Stimulated activated CD4-positive, alpha-beta T cell treated with anti-CD3 and anti-CD28 coated beads, Interleukin-1b, Interleukin-23, amount 100 ng/mL, for 24 hours (primary cell): Measurements from ENCODE around the gene CHRD.

Source experiments
- DNase-seq, 4 experiments: peaks; one replicate each; pipeline ENCODE4 v3.0.0-alpha.2; 2020; ENCODE audit warnings: low read depth in 4 of 4, low spot score in 1 of 4

The CHRD gene

DNA sequence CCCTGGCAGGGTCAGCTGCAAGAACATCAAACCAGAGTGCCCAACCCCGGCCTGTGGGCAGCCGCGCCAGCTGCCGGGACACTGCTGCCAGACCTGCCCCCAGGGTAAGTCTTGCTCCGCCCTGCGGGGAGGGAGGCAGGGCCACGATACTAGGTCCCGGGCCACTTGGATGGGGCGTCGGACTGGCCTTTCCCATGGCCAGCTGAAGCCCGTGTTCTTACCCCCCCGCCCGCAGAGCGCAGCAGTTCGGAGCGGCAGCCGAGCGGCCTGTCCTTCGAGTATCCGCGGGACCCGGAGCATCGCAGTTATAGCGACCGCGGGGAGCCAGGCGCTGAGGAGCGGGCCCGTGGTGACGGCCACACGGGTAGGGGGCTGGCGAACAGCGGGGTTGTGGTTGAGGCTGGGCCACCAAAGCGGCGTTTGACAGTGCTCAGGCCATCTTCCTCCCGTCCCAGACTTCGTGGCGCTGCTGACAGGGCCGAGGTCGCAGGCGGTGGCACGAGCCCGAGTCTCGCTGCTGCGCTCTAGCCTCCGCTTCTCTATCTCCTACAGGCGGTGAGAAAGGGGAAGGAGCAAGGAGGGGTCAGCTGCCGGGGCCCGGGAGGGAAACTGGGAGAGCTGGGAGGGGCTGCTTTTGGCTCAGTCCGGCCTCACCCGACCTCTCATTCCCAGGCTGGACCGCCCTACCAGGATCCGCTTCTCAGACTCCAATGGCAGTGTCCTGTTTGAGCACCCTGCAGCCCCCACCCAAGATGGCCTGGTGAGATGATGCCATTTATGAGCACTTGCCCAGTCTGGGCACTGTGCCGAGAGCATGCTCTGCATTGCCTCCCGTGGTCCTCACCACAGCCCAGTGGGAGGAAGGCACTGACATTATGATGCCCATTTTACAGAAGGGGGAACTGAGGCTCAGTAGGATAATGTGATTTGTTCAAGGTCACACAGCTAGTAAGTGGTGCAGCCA, 1.7 kb downstream of the CHRD start:
- no peak for DNase-seq

DNA sequence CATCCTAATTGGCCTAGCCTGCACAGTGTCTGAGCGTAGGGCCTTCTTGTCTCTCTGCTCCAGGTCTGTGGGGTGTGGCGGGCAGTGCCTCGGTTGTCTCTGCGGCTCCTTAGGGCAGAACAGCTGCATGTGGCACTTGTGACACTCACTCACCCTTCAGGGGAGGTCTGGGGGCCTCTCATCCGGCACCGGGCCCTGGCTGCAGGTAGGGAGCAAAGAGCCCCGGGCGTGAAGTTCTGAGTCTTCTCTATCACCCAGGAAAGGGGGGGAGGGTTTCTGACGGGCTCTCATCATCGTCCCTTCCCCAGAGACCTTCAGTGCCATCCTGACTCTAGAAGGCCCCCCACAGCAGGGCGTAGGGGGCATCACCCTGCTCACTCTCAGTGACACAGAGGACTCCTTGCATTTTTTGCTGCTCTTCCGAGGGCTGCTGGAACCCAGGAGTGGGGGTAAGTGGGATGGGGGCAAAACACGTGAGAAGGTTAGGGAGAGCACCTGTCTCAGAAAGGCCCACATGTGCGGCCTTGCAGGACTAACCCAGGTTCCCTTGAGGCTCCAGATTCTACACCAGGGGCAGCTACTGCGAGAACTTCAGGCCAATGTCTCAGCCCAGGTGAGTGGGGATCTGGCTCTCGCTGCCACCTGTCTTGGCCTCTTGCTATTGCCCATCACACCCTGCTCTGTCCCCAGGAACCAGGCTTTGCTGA, 2.6 kb downstream of the CHRD start:
- DNase-seq: no peak

DNA sequence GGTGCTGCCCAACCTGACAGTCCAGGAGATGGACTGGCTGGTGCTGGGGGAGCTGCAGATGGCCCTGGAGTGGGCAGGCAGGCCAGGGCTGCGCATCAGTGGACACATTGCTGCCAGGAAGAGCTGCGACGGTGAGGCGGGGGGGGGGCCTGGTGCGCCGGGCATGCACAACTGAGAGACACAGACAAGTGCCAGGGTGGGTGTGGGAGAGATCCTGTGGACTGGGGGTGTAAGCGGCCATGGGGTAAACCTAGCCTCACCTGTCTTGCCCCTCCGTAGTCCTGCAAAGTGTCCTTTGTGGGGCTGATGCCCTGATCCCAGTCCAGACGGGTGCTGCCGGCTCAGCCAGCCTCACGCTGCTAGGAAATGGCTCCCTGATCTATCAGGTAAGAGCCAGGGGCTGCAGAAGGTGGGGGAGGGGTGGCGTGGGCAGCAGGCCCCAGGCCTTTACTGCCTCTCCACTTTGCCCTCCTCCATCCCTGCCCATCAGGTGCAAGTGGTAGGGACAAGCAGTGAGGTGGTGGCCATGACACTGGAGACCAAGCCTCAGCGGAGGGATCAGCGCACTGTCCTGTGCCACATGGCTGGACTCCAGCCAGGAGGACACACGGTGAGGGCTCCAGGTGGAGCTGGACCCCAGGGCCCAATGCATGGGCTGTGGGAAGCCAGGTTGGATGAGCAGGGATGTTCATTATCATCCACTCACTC, 3.3 kb downstream of the CHRD start:
- no peak for DNase-seq

DNA sequence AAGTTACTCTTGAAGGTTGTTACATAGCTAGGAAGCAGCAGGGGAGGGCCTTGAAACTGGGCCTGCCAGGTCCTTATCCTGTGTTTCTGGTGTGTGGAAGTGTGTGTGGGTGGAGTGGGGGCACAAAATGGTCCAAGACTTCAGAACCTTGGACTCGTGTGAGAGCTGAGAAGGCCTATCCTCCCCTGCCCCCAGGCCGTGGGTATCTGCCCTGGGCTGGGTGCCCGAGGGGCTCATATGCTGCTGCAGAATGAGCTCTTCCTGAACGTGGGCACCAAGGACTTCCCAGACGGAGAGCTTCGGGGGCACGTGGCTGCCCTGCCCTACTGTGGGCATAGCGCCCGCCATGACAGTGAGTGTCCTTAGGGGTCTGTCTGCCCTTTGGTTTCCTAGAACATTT, 4.5 kb downstream of the CHRD start:
- DNase-seq: no peak

DNA sequence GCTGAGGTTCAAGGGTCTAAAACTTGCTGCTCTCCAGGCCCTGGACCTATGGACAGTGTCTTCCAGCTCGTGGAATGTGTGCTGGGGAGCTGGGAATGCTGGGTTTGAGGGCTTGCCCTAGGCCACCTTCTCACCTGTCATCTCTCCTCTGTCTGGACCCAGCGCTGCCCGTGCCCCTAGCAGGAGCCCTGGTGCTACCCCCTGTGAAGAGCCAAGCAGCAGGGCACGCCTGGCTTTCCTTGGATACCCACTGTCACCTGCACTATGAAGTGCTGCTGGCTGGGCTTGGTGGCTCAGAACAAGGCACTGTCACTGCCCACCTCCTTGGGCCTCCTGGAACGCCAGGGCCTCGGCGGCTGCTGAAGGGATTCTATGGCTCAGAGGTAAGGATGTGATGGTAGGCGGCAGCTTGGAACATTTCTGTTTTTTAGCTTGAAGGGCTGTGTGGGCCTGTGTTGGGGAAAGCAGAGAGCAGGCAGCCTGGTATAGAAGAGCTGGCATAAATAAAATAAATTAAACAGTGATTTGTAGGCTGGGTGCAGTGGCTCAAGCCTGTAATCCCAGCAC, 5.1 kb downstream of the CHRD start:
- no peak for DNase-seq

DNA sequence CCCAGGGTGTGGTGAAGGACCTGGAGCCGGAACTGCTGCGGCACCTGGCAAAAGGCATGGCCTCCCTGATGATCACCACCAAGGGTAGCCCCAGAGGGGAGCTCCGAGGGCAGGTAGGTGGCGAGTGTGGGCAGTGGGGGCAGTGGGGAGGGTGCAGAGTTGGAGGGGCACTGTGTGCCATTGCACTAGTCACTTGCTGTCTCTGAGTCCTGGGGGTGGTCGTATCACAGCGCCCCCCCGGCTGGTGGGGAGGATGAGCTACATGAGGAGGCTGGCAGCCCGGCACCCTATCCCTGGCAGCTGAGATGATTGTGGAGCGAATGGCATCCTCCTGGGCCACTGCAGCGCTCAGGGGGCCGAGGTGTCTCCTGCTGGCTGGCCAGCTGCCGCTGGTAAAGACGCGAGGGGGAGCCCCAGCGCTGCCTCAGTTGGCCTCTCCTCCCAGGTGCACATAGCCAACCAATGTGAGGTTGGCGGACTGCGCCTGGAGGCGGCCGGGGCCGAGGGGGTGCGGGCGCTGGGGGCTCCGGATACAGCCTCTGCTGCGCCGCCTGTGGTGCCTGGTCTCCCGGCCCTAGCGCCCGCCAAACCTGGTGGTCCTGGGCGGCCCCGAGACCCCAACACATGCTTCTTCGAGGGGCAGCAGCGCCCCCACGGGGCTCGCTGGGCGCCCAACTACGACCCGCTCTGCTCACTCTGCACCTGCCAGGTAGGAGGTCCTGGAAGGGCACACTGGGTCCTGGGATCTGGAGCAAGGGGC, 6.4 kb downstream of the CHRD start:
- no peak for DNase-seq

DNA sequence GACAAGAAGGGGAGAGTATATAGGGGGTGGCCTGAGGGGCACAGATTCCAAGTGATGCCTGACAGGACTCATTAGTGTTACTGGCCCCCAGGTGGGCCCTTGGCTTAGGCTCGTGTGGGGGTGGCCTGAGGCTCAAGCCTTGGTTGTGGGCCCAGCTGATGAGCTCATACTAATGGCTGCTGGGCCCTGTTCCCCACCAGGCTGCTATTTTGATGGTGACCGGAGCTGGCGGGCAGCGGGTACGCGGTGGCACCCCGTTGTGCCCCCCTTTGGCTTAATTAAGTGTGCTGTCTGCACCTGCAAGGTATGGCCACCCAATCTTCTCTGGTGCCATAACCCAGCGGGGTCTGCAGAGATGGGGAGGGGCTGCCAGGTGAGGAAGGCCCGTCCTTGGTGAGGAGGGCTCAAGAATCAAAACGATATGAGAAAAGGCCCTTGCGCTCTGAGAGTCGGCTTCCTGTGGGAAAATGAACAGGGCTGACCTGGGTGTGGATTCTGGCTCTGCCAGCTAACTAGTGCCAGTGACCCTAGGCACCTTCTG, 7.4 kb downstream of the CHRD start:
- no peak for DNase-seq

DNA sequence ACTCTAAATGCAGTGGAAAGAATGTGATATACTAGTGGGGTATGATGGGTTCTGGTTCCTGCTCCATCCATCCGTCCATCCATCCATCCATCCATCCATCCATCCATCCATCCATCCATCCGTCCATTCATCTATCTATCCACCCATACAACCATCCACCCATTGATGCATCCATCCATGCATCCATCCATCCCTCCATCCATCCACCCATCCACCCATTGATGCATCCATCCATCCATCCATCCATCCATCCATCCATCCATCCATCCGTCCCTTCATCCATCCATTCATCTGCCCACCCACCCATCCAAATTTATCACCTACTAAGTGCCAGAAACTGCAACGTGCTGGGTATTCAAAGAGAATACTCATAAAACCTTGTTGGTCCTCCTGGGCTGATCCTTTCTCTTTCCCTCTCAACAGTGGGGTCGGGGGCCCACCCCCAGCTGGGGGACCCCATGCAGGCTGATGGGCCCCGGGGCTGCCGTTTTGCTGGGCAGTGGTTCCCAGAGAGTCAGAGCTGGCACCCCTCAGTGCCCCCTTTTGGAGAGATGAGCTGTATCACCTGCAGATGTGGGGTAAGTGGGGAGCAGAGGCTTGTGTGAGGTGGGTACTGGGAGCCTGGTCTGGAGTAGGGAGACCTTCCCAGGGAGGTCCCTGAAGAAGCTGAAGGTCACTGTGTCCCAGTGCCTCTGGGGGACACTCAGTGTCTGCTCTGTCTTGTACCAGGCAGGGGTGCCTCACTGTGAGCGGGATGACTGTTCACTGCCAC, 8.5 kb downstream of the CHRD start:
- DNase-seq: no peak

DNA sequence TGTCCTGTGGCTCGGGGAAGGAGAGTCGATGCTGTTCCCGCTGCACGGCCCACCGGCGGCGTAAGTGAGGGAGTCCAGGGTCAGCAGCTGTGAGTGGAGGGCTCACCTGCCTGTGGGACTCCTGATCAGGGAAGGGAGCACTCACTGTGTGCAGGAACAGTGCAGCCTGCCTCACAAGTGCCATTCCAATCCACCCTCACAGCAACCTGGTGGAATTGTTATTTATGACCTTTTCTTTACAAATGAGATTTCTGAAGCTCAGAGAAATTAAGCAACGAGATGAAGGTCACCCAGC, 9.0 kb downstream of the CHRD start:
- DNase-seq: no peak

DNA sequence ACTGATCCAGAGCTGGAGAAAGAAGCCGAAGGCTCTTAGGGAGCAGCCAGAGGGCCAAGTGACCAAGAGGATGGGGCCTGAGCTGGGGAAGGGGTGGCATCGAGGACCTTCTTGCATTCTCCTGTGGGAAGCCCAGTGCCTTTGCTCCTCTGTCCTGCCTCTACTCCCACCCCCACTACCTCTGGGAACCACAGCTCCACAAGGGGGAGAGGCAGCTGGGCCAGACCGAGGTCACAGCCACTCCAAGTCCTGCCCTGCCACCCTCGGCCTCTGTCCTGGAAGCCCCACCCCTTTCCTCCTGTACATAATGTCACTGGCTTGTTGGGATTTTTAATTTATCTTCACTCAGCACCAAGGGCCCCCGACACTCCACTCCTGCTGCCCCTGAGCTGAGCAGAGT, 9.5 kb downstream of the CHRD start:
- DNase-seq: no peak

DNA sequence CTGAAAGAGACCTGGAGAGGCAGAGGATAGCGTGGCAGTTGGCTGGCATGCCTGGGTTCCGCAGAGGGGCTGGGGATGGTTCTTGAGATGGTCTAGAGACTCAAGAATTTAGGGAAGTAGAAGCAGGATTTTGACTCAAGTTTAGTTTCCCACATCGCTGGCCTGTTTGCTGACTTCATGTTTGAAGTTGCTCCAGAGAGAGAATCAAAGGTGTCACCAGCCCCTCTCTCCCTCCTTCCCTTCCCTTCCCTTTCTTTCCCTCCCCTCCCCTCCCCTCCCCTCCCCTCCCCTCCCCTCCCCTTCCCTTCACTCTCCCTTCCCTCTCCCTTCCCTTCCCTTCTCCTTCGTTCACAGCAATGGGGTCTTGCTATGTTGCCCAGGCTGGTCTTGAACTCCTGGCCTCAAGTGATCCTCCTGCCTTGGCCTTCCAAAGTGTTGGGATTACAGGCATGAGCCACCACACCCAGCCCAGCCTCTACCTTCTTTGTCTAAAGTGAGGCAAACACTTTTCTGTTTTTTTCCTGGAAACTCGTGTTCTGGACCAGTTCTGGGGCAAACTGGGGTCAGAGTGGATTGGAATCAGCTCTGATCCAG, 10.2 kb downstream of the CHRD start:
- no peak for DNase-seq

DNA sequence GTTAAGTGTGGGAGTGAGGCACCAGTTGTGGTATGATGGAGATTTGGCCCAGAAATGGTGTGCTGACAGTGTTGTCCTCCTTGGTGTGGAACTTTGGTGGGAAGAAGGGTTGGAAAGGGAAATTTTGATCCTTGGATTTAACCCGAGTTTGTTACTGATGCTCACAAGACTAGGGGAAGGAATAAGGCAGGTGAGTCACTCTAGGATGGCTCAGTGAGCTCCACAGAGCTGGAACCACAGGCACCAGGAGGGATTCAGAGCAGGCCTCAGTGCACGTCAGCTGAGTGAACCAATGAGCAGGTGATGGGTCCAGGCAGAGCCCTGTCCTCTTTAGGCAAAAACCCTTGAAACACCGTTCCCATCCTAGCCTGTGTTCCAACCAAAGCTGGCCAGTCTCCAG, 11.4 kb downstream of the CHRD start:
- no peak for DNase-seq

DNA sequence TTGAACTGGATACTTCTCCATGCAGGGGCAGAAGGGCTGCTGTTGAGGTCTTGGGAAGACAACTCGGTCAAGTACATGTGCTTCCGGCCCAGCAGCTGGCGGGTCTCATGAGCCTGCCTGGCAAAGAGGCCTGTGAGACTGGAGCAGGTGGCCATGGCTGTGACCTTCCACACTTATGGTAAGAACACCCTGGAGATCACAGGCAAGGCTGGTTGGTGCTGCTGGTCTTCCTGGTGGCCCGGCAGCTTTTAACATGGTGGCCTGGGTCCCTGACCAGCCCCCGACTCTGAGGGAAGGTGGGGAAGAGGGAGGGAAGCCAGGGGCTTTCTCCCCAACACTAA, 15.4 kb downstream of the CHRD start:
- DNase-seq: no peak

DNA sequence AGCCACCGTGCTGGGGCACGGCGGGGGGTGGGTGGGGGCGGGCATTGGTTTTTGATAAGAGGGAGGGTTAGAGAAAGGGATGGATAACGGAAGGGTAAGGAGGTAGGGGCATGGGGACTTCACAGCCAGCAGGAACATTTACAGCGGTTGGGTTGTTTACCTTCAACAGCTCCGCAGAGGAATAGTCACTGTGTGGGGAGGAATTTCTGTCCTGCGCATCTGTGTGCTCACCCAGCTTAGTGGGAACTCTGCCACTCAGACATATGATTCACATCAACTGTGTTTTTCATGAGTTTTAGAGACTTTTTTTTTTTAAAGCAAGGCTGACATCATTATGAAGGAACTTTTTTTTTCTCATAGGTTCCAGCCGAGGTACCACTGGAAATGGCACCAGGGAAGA, 19.6 kb downstream of the CHRD start:
- no peak for DNase-seq

DNA sequence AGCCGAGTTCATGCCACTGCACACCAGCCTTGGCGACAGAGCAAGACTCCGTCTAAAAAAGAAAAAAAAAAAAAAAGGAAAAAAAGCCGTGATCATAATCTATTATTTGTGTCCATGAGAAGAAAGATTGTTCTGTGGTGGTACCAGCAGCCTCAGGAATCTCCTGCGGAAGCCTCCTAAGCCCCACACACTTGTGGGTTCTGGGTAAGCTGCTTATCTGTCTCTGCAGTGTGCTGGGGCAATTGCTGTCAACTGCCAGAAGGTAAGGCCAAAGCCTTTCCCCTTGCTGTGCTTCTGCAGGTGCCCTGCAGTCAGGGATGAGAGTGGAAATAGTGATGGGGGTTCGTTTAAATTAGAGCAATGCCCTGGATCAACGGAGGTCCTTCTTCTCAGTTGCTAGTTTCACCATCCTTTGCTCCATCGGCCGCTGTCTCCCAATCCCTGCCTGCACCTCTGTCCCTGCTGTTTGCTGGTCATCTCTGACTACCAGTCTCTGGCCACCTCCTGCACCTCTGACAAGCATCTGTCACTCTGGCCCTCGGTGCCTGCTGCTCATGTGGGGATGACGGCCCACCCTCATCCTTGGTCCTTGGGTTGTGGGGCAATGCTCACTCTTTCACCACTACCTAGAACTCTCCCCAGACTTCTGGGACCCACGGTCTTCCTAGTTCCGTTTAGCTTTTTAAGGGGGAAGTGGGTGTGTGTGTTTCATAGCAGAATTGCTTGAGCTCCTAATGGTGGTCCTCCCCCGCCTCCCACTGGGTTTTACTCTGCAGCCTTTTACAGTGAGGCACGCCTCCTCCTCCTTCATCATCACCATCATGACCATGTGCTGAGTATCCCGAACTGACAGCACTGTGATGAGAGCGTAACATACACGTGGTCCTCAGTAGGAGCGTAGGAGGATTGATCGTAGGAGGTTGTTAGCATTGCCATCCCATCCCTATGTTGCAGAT, 25.5 kb downstream of the CHRD start:
- DNase-seq: no peak

DNA sequence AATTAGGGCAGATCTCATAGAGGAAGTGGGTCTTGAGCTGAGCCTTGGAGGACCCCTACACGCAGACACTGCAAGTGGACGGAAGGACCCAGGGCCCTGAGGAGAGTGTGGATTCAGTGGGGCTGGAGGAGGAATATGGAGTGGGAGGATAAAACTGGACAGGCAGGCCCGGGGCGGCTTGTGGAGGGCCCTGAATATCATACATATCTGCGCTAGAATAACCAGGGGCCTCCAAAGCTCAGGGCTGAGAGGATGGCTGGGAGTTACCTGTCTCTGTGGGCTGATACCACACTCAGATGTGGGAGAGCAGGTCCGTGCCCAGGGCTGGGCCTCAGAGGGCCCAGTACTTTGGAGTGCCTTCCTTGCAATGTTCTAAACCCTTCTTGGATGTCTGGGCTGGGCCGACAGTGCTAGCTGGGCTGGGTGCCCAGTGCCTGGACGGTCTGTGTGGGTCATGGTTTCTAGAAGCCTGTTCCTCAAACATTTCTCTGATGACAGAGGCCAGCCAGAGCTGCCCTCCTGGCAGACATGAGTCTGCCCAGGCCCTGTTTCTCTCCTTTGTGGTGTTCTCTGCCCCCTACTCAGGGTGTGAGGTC, 29.6 kb downstream of the CHRD start:
- no peak for DNase-seq

DNA sequence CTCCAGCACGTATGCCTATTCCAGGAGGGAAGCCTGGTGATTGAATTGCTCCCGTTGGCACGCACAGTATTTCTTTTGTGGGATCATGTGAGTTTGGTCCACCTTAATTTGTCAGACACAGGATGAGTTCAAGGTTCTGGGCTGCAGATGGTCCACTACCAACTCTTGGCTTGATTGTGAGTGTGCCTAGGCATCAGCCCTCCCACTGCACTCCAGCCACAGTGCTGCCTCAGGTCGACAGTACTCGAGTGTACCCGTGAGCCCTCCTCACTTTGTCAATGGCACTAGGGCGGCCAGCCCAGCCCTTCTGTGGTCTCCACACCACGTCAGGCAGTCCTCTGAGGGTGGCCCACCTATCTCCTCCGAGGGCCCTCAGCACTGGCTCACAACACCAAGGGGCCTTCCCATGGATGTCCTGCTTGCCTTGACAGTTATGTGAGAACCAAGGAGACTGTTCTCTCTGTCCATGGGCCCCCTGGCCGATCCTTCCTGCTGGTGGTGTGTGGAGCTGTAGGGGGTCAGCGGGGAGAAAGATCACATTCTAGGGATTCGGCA, 30.2 kb downstream of the CHRD start:
- DNase-seq: no peak
